AG04450 (cell line): ENCODE results near the gene ZNF765. TPM values are rescaled to one million over a fixed set of nuclear protein-coding genes. Genes with fewer than 3 reads are reported as not detected.
"Not testable (repeated sequence)": the region's sequence is repeated elsewhere in the genome, so short reads cannot be mapped to it uniquely, and the experiment has no call there.

Experiments
- CTCF ChIA-PET: fragments of 300-600, 350-600 bp; formaldehyde crosslinking; extraction: SDS; loops from one replicate; lab custom pipeline; 2022; ENCODE audit warnings: antibody characterized with exemption, inconsistent platforms; lab: Charles Lee
- POLR2A ChIA-PET: fragments of 350-600 bp; formaldehyde crosslinking; extraction: SDS; loops from one replicate; lab custom pipeline; 2021; ENCODE audit warnings: antibody characterized with exemption, inconsistent platforms; lab: Yijun Ruan, JAX
- DNase-seq: peaks from one replicate; pipeline ENCODE4 v3.0.0-alpha.2; 2011; ENCODE audit warnings: low read depth, low spot score
- H3K27ac ChIP-seq: one replicate; pipeline ENCODE4 v1.5.1; 2012; ENCODE audit warnings: low read depth, low read length, control low read depth
- H3K27me3 ChIP-seq: one replicate; pipeline ENCODE4 v1.6.0; 2012; ENCODE audit warnings: low read length; ENCODE audit not compliant: control insufficient read depth, insufficient read depth
- H3K4me3 ChIP-seq: 2 replicates; pipeline ENCODE4 v1.5.1; 2011; ENCODE audit warnings: mild to moderate bottlenecking, low read depth, low read length, control low read depth
- H3K9me3 ChIP-seq: 2 replicates; pipeline ENCODE4 v1.5.1; 2012; ENCODE audit warnings: low read length; ENCODE audit not compliant: control insufficient read depth, insufficient read depth
- CTCF ChIP-seq: IDR thresholded peaks from 2 replicates; pipeline ENCODE4 v1.5.1; 2011; ENCODE audit warnings: low read depth, low read length, control low read depth, inconsistent platforms
- polyA plus RNA-seq: library from polyadenylated mRNA; depleted of rRNA; stranded (reverse); fragments of >200 nt; gene quantifications from 2 replicates; pipeline ENCODE4 v1.2.3, GENCODE V29; 2011

The ZNF765 gene
- polyA plus RNA-seq, 1 experiment, result 5.3 TPM

- H3K27ac ChIP-seq, result peak overlapping the region; percentile 82
- peaks cover 25% of the 10 kb centered on the region for H3K9me3 ChIP-seq
- ChIA-PET CTCF (no interaction called here), POLR2A (interaction anchor here (0.5 to 0.9 kb wide), 3 partner anchors 58 to 1054 kb away, joined by 3 read pairs; partner anchors contain the start of gene LENG8)
- no peaks in the 10 kb centered on the region for H3K27me3 ChIP-seq
- TF ChIP-seq CTCF, result no peak
- DNase-seq, result no peak
- H3K4me3 ChIP-seq, result peak overlapping the region; percentile 63
These were observed 401 bp upstream of the ZNF765 start for GRCh38 chr19:53394522-53394973.

GRCh38 chr19:53395840-53396524, 1.0 kb downstream of the ZNF765 start:
- peak overlapping the region; percentile 80 for H3K4me3 ChIP-seq
- DNase-seq, H3K27me3 ChIP-seq, CTCF ChIA-PET: not testable (repeated sequence)
- POLR2A ChIA-PET, result interaction anchor here (0.6 kb wide), 1 partner anchor 59 kb away, joined by 7 read pairs; no protein-coding TSS in a partner anchor
- H3K9me3 ChIP-seq, result peaks cover 16% of the 10 kb centered on the region
- peak overlapping the region; percentile 82 for H3K27ac ChIP-seq

- DNase-seq, result no peak
- no peak for TF ChIP-seq CTCF
- POLR2A ChIA-PET, result interaction anchor here (0.6 kb wide), 2 partner anchors 60 to 61 kb away, joined by 7 to 9 read pairs; no protein-coding TSS in a partner anchor
- H3K4me3 ChIP-seq, result 0 out of 2 replicates have a peak overlapping the region, but pooled peaks have one; percentile 80
- no peak overlapping the region for H3K27ac ChIP-seq
- H3K9me3 ChIP-seq, result peaks cover 15% of the 10 kb centered on the region
- CTCF ChIA-PET, result no interaction called here
- H3K27me3 ChIP-seq, result no peaks in the 10 kb centered on the region
These were observed 1.5 kb downstream of the ZNF765 start for GRCh38 chr19:53396525-53396868.

- DNase-seq, POLR2A ChIA-PET, H3K4me3 ChIP-seq, H3K27ac ChIP-seq, CTCF ChIA-PET, H3K27me3 ChIP-seq: not testable (repeated sequence)
- peaks cover 25% of the 10 kb centered on the region for H3K9me3 ChIP-seq
These were observed 3.0 kb downstream of the ZNF765 start for GRCh38 chr19:53397918-53398317.

- ChIA-PET POLR2A (no interaction called here), CTCF (no interaction called here)
- no peak for DNase-seq
- no peak overlapping the region for H3K27ac ChIP-seq
- H3K9me3 ChIP-seq, result peaks cover 33% of the 10 kb centered on the region
- no peak overlapping the region for H3K4me3 ChIP-seq
- no peak for TF ChIP-seq CTCF
- no peaks in the 10 kb centered on the region for H3K27me3 ChIP-seq
These were observed 14.7 kb downstream of the ZNF765 start for GRCh38 chr19:53409505-53410204.

- DNase-seq, H3K4me3 ChIP-seq, POLR2A ChIA-PET, H3K27ac ChIP-seq, H3K27me3 ChIP-seq: not testable (repeated sequence)
- CTCF ChIA-PET, result interaction anchor here (0.6 kb wide), 1 partner anchor 1537 kb away, joined by 7 read pairs; no protein-coding TSS in a partner anchor
- peaks cover 19% of the 10 kb centered on the region for H3K9me3 ChIP-seq
These were observed 25.8 kb downstream of the ZNF765 start for GRCh38 chr19:53420520-53421315.
